ENCODE measurements around the gene SUGT1.

DNA sequence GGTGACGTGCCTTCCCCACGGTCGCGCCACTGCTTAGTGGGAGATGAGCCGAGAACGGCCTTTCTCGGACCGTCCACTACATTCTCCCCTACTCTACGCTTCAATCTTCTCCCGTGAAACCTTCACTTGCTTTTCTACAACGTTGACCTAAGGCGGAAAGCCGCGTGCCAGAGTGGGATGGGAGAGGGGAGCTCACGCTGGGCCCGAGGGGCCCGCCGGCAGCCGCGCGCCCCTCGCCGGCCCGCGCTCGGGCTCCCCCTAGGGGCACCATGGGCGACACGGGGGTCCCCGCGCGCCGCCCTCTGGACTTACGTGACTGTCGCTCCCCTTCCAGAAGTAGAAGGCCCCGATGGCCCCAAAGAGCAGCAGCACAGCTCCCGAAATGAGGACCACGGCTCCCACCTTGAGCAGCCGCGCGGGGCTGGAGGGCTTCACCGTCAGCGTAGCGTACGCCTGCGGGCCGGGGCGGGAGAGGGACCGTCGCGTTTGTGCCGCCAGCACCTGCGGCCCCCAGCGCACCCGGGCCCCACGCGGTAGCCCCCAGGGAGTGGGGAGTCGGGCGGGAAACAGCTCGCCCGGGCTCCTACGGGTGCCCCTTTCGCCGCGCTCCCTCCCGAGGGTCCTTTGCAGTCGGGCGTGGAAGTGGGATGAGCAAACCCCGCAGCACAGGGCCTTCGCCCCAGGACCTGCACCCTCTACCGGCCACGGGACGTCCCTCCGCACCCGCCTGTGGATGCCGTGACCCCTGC, 86.3 kb downstream of the SUGT1 start:
- TF ChIP-seq, protein P1, sequence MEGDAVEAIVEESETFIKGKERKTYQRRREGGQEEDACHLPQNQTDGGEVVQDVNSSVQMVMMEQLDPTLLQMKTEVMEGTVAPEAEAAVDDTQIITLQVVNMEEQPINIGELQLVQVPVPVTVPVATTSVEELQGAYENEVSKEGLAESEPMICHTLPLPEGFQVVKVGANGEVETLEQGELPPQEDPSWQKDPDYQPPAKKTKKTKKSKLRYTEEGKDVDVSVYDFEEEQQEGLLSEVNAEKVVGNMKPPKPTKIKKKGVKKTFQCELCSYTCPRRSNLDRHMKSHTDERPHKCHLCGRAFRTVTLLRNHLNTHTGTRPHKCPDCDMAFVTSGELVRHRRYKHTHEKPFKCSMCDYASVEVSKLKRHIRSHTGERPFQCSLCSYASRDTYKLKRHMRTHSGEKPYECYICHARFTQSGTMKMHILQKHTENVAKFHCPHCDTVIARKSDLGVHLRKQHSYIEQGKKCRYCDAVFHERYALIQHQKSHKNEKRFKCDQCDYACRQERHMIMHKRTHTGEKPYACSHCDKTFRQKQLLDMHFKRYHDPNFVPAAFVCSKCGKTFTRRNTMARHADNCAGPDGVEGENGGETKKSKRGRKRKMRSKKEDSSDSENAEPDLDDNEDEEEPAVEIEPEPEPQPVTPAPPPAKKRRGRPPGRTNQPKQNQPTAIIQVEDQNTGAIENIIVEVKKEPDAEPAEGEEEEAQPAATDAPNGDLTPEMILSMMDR (IDR thresholded peaks at IDR 0.05; ENCODE audit: borderline replicate concordance, extremely low read depth, low read length, poor library complexity, severe bottlenecking), result no peak
- TF ChIP-seq EZH2 (IDR thresholded peaks at IDR 0.05; ENCODE audit: borderline replicate concordance, low read depth, low read length, severe bottlenecking), result no peak

Measured in DND-41 (cell line).